Muscle of back (tissue), 11 donors: ENCODE measurements around the gene RAD9A. TPM values are rescaled to one million over a fixed set of nuclear protein-coding genes. Genes with fewer than 3 reads are reported as not detected.
"Not testable (repeated sequence)": the region's sequence is repeated elsewhere in the genome, so short reads cannot be mapped to it uniquely, and the experiment has no call there.

Experiments
- DNase-seq, 3 donors: peaks; one replicate each; pipeline versions ENCODE4 v3.0.0 to v3.0.0-alpha.2; 2013
- polyA plus RNA-seq, 10 donors: library from polyadenylated mRNA; unstranded; fragments of 120-200 nt; gene quantifications; one replicate each; pipeline ENCODE4 v1.2.1, GENCODE V29; 2013; ENCODE audit not compliant: insufficient read length in 10 of 10

The RAD9A gene
- polyA plus RNA-seq, 10 donors: 7.7 to 13.4 (median 8.5) TPM

DNA sequence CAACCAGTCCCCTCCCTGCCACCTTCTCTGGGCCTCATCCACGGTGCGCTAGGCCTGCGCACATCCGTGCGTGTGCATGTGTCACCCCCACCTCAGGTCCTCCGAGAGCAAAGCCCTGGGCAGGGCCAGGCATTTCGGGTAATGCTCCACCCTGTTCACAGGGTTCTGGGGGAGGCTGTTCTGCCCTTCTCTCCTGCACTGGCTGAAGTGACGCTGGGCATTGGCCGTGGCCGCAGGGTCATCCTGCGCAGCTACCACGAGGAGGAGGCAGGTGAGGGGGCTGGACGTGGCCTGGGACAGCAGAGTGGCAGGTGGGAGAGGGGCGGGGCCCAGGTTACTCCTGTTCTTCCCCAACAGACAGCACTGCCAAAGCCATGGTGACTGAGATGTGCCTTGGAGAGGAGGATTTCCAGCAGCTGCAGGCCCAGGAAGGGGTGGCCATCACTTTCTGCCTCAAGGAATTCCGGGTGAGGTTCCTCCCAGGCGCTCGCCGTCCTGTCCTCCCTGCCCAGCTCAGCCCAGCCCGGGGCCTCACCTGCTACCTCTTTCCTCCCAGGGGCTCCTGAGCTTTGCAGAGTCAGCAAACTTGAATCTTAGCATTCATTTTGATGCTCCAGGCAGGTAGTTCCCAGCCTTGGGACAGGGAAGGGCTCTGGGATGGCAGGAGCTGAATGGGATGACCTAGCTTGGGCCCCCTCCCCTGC, 3.9 kb downstream of the RAD9A start:
- DNase-seq: no peak

DNA sequence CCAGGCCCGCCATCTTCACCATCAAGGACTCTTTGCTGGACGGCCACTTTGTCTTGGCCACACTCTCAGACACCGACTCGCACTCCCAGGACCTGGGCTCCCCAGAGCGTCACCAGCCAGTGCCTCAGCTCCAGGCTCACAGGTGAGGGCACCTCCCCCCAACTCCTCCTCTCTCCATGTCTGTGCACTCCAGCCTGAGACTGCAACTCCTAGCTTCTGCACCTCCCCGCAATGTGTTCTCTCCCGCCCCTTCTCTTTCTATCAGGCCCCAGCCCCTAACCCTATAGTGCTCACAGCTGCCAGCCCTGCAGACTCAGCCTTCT, 4.4 kb downstream of the RAD9A start:
- DNase-seq: no peak

DNA sequence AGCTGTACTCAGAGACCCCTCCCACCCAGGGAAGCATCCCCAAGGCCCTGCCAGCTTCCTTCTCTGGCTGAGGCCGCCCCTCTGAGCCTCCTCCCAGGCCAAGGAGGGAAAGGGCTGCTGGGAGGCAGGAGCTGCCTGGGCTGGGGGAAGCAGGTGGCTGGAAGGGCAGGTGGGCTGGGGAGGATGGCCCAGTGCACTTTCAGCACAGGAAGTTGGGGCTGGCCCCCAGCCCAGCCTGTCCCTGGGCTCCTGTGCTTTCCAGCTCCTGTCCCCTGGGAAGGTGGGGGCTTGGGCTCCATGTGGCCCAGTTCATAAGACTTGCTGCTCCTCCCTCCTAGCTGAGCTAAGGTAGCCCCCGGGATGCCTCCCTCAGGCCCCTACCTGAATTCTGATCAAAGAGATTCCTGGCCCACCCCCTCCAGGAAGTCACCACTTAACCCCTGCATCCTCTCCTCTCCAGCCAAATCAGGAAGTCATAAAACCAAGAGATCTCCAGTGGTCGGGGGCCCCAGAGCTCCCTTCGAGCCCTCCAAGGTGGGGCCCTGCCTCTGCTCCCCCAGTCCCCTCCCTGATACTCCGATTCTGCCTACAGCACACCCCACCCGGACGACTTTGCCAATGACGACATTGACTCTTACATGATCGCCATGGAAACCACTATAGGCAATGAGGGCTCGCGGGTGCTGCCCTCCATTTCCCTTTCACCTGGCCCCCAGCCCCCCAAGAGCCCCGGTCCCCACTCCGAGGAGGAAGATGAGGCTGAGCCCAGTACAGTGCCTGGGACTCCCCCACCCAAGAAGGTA, 5.0 kb downstream of the RAD9A start:
- DNase-seq: peak in 1 of 3 donors; percentile 52

DNA sequence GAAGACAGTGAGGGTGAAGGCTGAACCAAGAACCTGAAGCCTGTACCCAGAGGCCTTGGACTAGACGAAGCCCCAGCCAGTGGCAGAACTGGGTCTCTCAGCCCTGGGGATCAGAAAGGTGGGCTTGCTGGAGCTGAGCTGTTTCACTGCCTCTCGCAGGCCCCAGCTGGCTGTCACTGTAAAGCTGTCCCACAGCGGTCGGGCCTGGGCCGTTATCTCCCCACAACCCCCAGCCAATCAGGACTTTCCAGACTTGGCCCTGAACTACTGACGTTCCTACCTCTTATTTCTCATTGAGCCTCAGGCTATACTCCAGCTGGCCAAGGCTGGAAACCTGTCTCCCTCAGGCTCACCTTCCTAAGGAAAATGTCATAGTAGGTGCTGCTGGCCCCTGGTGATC, 5.8 kb downstream of the RAD9A start:
- DNase-seq: peak in 1 of 3 donors; percentile 43

DNA sequence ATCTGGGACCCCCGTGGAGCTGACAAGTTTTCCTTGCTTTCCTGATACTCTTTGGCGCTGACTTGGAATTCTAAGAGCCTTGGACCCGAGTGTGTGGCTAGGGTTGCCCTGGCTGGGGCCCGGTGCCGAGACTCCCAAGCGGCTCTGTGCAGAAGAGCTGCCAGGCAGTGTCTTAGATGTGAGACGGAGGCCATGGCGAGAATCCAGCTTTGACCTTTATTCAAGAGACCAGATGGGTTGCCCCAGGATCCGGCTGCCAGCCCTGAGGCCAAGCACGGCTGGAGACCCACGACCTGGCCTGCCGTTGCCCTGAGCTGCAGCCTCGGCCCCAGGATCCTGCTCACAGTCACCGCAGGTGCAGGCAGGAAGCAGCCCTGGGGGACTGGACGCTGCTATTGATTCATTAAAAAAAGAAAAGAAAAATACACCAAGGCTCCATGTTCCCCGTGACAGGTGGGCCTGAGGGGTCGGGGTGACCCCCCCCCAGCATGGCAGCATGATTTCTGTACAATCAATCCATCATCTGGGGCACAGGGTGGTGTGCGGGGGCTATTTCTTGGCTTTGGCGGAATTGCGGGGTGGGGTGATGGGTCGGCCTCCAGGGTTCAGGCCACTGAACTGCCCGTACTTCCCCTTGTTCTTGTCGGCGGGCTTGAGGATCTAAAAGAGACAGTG, 6.3 kb downstream of the RAD9A start:
- no peak for DNase-seq

DNA sequence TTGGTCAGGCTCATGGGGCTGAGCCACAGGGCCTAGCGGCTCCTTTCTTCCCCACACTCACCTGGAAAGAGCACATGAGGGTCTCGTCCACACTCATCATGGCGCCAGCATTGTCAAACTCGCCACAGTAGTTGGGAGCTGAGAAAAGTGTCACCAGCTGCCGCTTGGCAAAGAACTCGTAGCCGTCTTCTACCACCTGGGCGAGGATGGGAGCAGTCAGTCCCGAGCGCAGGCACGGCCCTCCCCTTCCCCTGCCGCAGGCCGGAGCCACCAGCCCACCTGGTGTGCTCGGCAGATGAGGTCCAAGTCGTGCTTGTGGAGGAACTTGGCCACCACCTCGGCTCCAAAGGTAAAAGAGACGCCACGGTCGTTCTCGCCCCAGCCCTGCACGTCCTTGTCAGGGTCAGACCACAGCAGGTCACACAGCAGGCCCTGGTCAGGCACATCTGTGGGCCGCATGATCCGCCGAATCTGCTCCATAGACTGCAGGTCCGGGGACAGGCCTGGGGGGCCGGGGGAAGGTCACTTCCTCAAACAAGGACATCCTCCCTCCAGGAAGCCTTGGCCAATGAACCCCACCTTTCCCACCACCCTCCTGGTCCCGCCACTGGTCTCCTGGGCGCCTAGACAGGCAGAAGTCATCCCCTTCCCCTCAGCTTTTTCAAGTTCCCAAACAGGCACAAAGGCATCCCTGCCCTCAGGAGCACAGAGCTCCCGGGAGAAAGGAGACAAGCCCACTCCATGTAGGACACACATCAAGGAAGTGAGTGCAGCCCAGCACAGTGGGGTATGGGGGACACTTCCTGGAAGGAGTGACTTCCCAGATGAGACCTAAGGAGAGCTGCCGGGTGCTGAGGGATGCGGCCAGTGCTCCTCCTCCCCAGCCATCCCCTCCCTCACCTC, 7.1 kb downstream of the RAD9A start:
- no peak for DNase-seq

DNA sequence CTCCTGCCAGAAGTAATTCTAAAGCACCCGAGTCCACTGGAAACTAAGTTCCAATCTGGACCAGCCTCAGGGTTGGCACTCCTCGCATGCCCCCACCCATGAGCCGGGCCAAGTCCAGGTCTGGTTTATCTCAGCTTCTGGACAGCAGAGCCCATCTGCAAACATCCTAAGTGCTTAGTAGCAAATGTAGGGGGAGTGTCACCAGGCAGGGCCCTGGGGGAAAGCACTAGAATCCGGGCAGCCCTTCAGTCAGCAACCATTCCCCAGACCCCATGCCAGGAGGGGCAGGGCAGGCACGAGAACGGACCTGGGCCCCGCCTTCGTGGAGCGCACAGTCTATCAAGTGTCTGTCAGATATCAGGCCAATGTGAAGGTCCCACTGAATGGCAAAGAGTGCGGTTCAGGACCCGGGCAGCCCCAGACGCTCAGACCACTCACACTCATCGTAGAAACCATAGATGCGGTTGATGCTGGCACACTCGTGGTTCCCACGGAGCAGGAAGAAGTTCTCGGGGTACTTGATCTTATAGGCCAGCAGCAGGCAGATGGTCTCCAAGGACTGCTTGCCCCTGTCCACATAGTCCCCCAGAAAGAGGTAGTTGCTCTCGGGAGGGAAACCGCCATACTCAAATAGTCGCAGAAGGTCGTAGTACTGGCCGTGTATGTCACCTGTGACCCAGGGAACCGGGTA, 8.6 kb downstream of the RAD9A start:
- DNase-seq: no peak

DNA sequence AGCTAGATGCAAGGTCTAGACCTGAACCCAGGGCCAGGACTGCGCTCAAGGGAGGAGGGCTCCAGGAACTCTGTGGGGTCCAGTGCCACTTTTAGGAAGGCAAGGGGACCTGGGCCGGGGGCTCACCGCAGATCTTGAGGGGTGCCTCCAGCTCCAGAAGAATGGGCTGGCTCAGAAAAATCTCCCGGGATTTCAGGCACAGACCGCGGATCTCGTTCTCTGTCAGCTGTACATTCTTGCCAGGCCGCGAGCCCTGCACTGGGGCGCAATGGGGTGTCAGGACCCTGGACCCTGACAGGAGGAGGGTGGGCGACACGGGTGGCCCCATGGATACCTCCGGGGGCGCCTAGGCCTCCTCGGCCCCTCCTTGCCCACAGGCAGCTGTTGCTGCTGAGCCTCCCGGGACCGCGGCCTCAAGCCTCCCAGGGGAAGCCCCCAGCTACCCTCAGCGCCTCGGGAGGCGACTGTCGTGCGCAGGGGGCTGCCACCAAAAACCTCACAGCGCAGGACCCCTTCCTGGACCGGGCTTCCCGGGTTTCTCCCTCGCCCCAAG, 9.2 kb downstream of the RAD9A start:
- DNase-seq: no peak

DNA sequence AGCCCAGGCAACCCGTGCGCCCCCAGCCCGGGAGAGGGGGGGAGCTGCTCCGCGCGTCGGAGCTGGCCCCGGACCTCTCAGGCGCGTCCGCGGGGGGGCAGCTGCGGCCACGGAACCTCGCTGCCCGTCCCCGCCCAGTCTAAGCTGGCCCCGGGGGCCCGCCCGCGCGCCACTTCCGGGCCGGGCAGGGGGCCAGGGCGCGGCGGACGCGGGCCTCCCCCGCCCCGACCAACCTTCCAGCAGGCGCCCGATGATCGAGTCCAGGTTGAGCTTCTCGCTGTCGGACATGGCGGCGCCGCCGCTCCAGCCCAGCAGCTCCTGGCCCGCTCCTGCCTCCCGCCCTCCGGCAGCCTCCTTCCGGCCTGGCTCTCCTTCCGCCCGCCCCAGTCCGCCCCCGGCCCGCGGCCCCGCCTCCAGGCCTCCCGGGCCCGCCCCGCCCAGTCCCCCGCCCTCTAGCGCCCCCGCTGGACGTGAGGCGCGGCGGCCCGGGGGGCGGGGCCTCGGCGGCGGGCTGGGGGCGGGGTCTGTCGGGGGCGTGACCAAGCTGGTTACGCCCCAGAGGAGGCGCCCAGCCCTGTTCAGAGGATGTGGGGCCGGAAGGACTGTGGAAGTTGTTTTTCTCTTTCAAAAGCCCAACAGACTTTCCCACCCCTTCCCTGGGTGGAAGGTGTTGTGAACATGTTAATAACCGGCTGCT, 9.9 kb downstream of the RAD9A start, which contains the start of gene PPP1CA:
Gene PPP1CA (minus strand): TSS at position 364 of the 697 bp plus-strand sequence. CDS start 76 bp downstream, at position 288.
- DNase-seq: peak; percentile 90 to 95 (median 91)

DNA sequence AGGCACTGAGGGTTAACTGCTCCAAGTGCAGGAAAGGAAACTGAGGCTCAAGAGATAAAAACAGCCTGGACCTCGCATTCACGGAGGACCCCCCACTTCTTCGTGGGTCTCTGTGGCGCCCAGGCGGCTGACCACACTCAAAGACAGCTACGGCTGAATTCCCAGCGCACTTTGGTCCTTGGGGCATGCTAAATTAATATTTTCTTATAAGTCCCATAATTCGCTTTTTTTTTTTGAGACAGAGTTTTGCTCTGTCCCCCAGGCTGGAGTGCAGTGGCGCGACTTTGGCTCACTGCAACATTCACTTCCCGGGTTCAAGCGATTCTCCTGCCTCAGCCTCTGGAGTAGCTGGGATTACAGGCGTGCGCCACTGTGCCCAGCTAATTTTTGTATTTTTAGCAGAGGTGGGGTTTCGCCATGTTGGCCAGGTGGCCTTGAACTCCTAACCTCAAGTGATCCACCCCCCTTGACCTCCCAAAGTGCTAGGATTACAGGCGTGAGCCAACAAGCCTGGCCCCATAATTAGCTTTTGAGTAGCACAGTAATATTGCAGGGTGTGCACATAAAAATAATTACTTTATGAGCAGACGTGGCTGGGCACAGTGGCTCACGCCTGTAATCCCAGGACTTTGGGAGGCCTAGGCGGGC, 10.5 kb downstream of the RAD9A start:
- not testable (repeated sequence) for DNase-seq

DNA sequence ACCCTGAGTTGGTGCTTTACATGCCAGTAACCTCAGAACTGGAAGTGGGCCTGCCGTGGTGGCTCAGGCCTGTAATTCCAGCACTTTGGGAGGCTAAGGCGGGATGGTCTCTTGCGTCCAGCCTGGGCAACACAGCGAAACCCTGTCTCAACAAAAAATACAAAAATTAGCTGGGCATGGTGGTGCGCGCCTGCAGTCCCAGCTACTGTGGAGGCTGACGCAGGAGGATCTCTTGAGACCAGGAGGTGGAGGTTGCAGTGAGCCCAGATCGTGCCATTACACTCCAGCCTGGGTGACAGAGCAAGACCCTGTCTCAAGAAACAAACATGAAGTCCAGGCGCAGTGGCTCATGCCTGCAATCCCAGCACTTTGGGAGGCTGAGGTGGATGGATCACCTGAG, 11.3 kb downstream of the RAD9A start:
- not testable (repeated sequence) for DNase-seq

DNA sequence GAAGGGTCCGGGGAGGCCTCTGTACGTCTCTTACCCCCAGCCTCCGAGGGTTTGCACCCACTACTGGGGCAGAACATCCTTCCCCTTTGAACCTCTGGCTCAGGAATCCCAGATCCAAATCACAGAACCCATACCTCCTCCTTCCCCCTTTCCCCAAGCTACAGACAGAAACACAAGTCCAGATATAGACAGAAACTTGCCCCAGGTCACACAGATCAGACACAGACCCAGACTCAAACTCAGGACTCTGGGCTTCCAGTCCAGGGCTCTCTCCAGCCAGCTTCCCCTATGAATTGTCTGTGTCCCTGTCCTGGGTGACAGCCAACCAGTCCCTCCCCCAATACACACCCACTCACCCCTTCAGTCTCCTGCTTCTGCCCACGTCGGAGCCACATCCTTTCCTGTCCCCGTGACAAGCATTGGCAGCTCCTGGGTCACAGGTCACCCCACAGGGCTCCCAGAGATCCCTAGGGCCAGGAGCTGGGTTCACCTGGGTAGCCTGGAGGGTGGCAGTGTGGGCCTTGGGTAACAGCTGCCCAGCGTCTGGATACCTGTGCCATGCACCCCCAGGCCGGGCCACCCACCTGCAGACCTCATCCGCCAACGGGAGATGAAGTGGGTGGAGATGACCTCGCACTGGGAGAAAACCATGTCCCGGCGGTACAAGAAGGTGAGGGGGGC, 12.9 kb downstream of the RAD9A start:
- DNase-seq: no peak

DNA sequence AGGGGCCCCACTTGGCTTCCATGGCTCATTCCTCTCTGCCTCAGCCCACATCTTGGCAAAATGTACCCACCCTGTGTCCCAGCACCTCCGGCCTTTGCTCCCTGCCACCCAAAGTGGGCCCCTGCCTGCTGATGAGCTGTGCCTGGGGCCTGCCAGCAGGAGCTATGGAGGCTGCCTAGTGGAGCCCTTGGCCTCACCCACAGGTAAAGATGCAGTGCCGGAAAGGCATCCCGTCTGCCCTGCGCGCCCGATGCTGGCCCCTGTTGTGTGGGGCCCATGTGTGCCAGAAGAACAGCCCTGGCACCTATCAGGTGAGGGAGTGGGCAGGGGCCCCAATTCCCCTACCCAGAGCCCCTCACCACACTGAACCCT, 13.4 kb downstream of the RAD9A start:
- DNase-seq: no peak

DNA sequence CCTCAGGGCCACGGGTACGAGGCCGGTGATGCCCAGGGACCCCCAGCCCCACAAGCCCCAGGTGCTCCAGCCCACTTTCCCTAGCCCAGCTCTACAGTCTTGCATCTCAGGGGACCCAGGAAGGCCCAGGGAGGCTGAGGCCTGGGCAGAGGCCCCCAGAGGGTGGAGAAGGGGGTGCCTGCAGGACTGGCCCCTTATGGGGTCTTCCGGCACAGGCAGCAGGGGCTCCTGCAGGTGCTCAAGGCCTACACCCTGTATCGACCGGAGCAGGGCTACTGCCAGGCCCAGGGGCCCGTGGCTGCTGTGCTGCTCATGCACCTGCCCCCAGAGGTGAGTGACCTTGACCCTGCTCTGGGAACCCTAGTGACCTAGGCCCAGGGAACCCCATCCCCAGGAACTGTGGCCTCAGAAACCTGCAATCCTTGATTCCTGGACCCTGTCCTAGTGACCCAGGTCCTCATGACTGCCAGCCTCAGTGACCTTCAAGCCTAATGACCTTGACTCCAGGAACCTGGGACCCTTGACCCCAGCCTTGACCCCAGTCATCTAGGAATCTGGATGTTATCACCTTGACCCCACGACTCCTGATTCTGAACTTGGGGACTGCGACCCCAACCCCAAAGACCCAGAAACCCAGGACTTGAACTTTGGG, 14.0 kb downstream of the RAD9A start:
- no peak for DNase-seq

DNA sequence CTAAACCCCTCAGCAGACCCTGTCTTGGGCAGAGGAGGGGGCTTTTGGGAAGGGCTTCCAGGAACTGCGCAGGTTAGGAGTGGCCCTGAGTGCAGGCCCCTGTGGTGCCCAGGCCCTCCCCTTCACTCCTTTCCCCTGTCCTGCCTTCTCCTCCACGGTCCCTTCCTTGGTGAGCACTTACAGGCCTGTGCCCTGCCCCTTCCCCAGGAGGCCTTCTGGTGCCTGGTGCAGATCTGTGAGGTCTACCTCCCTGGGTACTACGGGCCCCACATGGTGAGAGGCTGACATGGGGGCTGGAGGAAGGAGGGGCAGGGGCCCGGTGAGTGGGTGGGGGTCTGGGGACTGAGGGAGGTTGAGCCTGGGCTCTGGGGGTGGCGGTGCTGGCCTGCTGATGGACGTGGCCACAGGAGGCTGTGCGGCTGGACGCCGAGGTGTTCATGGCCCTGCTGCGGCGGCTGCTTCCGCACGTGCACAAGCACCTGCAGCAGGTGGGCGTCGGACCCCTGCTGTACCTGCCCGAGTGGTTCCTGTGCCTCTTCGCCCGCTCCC, 14.7 kb downstream of the RAD9A start:
- no peak for DNase-seq

DNA sequence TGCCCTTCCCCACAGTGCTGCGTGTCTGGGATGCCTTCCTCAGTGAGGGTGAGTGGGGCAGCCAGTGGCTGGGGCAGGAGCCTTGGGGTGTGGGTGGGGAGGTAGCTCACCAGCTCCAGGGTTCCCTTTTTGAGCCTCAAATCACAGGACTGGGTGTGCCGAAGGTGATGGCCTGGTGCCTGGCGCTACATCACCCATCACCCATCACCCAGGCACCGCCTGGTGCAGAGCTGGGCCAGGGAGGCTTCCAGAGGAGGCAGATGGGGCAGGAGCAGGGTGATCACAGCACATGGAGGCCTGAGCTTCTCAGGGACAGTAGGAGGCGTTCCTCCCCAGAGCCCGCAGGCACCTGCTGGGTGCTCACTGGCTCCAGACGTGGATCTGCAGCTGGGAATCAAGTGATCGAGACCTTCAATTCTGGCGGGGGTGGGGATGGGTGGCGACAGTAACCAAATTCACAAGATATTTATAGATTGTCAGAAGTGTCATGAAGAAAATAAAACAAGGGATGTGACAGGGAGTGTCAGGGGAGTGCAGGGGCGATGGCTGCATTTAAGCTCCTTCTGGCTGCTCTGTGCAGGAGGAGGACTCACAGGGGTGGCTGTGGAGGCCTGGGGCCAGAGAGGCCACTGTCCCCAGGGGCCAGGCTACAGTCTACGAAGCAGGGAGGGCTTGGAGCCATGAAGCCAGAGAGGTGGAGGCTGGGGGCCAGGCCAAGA, 15.3 kb downstream of the RAD9A start:
- no peak for DNase-seq

DNA sequence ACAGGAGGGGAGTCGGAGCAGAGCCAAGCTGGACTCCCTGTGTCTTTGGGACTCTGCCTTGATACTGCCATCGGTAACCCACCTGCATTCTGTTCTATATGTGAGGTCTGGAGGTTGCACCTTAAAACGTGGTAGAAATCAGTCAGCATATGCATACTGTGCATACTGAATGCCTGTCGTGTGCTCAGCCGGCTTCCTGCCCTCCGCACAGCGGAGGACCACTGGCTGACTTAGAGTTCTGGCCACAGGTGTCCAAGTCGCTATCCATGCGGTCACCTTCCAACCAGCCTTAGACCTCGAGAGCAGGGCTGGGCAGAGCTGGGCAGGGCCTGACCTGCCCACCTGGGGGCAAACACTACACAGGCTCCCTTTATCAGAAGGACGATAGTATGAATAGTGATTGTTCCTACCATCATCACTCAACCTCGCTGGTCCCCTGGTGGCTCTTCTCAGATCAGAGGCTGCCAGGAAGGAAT, 15.9 kb downstream of the RAD9A start:
- DNase-seq: no peak
